Adrenal gland (tissue), 5 donors: Measurements from ENCODE around the gene WDR20.

Experiments used
- POLR2A ChIP-seq, 2 donors: fragments of 450-650 bp; IDR thresholded peaks; one replicate each; pipeline ENCODE4 v1.6.1; 2017; ENCODE audit warnings: antibody characterized with exemption in 2 of 2, mild to moderate bottlenecking in 2 of 2, moderate library complexity in 1 of 2
- TF ChIP-seq, protein P1 (sequence below), 6 experiments: fragments of 450-650 bp in 4 of 6; fragments of 200-600 bp in 2 of 6; sonication (generic) in 1 of 6; IDR thresholded peaks; 1 replicate in 5 of 6; 2 replicates in 1 of 6; pipeline versions ENCODE4 v1.5.1 to v1.8.0; 2016 to 2021; ENCODE audit warnings: antibody characterized with exemption in 6 of 6, mild to moderate bottlenecking in 2 of 6, moderate library complexity in 1 of 6
- donor health status: DM: no; HTN: no; CAD: no.

DNA sequence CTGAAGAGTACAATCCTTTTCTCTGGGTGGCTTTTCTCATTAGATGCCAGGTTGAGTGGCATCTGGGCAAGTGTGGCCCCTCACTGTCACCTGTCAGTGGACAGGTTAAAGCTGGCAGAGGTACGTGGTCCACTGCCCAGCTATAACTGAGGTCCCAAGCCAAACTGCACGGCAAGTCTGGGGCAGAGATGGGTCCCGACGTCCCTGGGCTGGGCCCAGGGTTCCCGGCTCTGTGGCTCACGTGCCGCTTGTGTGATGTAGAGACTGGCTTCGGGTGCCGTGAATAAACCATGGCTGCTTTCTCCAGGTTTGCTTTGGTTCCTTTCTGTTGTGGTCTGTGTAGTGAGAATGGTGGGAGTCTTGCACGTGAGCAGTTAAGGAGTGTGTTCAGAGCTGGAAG, 77.7 kb downstream of the WDR20 start:
- TF ChIP-seq POLR2A (IDR thresholded peaks at IDR 0.05) = no peak
- TF ChIP-seq, protein P1, sequence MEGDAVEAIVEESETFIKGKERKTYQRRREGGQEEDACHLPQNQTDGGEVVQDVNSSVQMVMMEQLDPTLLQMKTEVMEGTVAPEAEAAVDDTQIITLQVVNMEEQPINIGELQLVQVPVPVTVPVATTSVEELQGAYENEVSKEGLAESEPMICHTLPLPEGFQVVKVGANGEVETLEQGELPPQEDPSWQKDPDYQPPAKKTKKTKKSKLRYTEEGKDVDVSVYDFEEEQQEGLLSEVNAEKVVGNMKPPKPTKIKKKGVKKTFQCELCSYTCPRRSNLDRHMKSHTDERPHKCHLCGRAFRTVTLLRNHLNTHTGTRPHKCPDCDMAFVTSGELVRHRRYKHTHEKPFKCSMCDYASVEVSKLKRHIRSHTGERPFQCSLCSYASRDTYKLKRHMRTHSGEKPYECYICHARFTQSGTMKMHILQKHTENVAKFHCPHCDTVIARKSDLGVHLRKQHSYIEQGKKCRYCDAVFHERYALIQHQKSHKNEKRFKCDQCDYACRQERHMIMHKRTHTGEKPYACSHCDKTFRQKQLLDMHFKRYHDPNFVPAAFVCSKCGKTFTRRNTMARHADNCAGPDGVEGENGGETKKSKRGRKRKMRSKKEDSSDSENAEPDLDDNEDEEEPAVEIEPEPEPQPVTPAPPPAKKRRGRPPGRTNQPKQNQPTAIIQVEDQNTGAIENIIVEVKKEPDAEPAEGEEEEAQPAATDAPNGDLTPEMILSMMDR (IDR thresholded peaks at IDR 0.05) = no peak
